Forelimb muscle (tissue), 1 donor: Measurements from ENCODE around the gene OR2AJ1. TPM values are rescaled to one million over a fixed set of nuclear protein-coding genes. Genes with fewer than 3 reads are reported as not detected.

ENCODE experiments used
- DNase-seq: peaks from one replicate; pipeline ENCODE4 v3.0.0-alpha.2; 2013; ENCODE audit warnings: low read depth
- polyA plus RNA-seq: library from polyadenylated mRNA; unstranded; fragments of 120-200 nt; gene quantifications from one replicate; pipeline ENCODE4 v1.2.1, GENCODE V29; 2013; ENCODE audit not compliant: insufficient read length

OR2AJ1 gene
- polyA plus RNA-seq, 1 donor, result not detected

DNA sequence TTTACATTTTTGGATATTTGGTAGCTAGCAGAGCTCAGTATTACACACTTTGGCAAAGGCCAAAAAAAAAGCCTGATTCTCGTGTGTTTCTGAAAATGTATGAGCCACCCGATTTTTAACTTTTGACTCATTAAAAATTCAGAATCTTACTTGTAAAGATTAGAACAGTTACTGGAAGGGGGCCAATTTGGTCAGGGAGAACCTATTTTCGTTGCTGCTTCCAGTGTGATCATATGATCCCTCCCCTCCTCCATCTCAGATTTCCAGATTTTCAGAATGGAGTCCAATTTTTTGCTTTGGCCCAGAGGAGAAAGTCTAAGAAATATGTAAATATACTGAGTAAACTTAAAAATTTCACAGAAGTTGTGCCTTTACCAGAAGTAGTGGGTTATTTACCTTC, 37.1 kb downstream of the OR2AJ1 start:
- no peak for DNase-seq

GRCh38 chr1:247962911-247963588, 38.4 kb downstream of the OR2AJ1 start:
- DNase-seq, result no peak

DNA sequence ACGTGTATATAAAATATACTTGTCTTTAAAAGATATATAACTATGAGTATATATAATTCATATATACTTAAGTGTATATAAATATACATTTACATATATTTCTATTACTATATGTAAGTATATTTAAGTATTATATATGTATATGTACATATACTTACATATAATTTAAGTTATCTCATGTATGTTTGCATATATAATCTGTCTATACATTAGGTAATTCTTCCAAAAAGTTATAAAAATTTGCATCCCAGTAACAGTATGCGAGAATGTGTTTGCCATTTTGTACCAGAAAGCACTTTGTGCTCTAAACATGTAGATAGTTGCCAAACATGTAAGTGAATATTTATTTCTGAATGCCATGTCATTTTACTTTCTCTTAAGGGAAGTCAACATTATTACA, 40.2 kb downstream of the OR2AJ1 start, which contains the start of gene OR2AK2:
Gene OR2AK2 (plus strand): TSS at position 301 of the 400 bp plus-strand sequence. CDS start 144 bp downstream, outside the sequence.
- DNase-seq, result no peak

DNA sequence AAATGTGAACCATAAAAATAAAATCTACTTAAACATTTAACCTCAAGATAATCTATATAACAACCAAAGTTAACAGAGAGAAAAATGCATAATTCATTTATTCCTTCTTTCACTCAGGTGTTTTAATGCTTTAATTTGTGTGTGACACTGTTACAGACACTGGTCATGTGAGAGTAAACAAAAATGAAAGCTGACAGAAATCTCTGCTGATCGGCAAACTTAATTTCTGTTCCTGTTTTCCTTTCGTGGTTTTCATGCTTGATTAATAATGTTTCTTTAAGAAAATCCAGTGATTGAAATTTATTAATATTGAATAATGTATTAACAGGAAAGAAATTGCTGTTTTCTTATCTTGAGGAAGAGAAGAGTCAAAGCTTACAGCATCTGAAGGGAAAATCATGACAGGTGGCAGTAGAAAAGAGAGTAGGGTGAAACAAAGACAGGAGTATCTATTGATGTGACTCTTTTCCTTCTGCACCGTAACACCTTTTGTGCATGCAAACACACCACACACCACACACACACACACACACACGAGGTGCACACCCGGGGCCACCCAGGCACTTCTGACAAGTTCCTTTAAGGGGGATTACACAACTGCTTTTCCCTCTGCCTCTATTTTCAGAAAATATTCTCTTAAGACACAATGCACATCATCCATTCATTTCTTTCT, 42.0 kb downstream of the OR2AJ1 start:
- DNase-seq, result no peak

Other genes with a start within 250 kb of the OR2AJ1 start
- gene OR13G1, start 245.2 kb upstream of the OR2AJ1 start, polyA plus RNA-seq, result not detected
- gene OR6F1, start 208.2 kb upstream of the OR2AJ1 start, polyA plus RNA-seq, result not detected
- not detected for gene OR14K1, start 186.3 kb upstream of the OR2AJ1 start, polyA plus RNA-seq
- gene OR14A2, start 176.7 kb upstream of the OR2AJ1 start, polyA plus RNA-seq, result not detected
- not detected for gene OR1C1, start 164.3 kb upstream of the OR2AJ1 start, polyA plus RNA-seq
- gene OR14A16, start 100.8 kb upstream of the OR2AJ1 start, polyA plus RNA-seq, result not detected
- gene OR11L1, start 83.0 kb upstream of the OR2AJ1 start, polyA plus RNA-seq, result not detected
- gene TRIM58, start 67.7 kb upstream of the OR2AJ1 start, polyA plus RNA-seq, result 3.1 TPM
- gene OR2W3, start 29.3 kb upstream of the OR2AJ1 start, polyA plus RNA-seq, result 0.49 TPM
- gene OR2T8, start 4.6 kb upstream of the OR2AJ1 start, polyA plus RNA-seq, result not detected
- not detected for gene OR2L8, start 24.0 kb downstream of the OR2AJ1 start, polyA plus RNA-seq
- gene OR2AK2, start 40.3 kb downstream of the OR2AJ1 start, polyA plus RNA-seq, result not detected
- gene OR2L5, start 88.8 kb downstream of the OR2AJ1 start, polyA plus RNA-seq, result not detected
- gene OR2L2, start 105.2 kb downstream of the OR2AJ1 start, polyA plus RNA-seq, result 0.06 TPM
- not detected for gene OR2L3, start 121.9 kb downstream of the OR2AJ1 start, polyA plus RNA-seq
- gene OR2L13, start 170.3 kb downstream of the OR2AJ1 start, polyA plus RNA-seq, result not detected
- gene OR2M5, start 220.3 kb downstream of the OR2AJ1 start, polyA plus RNA-seq, result not detected
- not detected for gene OR2M2, start 249.9 kb downstream of the OR2AJ1 start, polyA plus RNA-seq